Skin epidermis (tissue), 12 donors: ENCODE measurements around the gene DUSP22.
"Not testable (repeated sequence)": the region's sequence is repeated elsewhere in the genome, so short reads cannot be mapped to it uniquely, and the experiment has no call there.

ENCODE experiments used
- H3K27ac ChIP-seq, 21 experiments: fragments of 200-600 bp; sonication (generic) in 11 of 21; one replicate each; pipeline ENCODE4 v1.5.0; 2020; ENCODE audit warnings: mild to moderate bottlenecking in 3 of 21, inconsistent platforms in 2 of 21, moderate library complexity in 2 of 21
- H3K4me3 ChIP-seq, 7 experiments: fragments of 200-600 bp; sonication (generic) in 2 of 7; one replicate each; pipeline ENCODE4 v1.5.0; 2020; ENCODE audit warnings: inconsistent platforms in 2 of 7, mild to moderate bottlenecking in 2 of 7, moderate library complexity in 1 of 7

The DUSP22 gene

GRCh38 chr6:278494-278893 lies 13.8 kb upstream of the DUSP22 start:
- Histone ChIP-seq H3K27ac (no peak overlapping the region), H3K4me3 (no peak overlapping the region)

- no peak overlapping the region for H3K4me3 ChIP-seq
- H3K27ac ChIP-seq = no peak overlapping the region
Measured at GRCh38 chr6:279341-280029, 12.8 kb upstream of the DUSP22 start.

GRCh38 chr6:280775-281468 lies 11.4 kb upstream of the DUSP22 start:
- H3K27ac ChIP-seq = no peak overlapping the region
- no peak overlapping the region for H3K4me3 ChIP-seq

GRCh38 chr6:281469-282103 lies 10.7 kb upstream of the DUSP22 start:
- Histone ChIP-seq H3K27ac (no peak overlapping the region), H3K4me3 (no peak overlapping the region)

- H3K4me3 ChIP-seq = no peak overlapping the region
- no peak overlapping the region for H3K27ac ChIP-seq
Measured at GRCh38 chr6:282177-282866, 10.0 kb upstream of the DUSP22 start.

- Histone ChIP-seq H3K4me3 (no peak overlapping the region), H3K27ac (no peak overlapping the region)
Measured at GRCh38 chr6:282867-283416, 9.3 kb upstream of the DUSP22 start.

GRCh38 chr6:284486-284885 lies 7.8 kb upstream of the DUSP22 start:
- Histone ChIP-seq H3K4me3 (no peak overlapping the region), H3K27ac (no peak overlapping the region)

GRCh38 chr6:285030-285771 lies 7.1 kb upstream of the DUSP22 start:
- Histone ChIP-seq H3K4me3 (no peak overlapping the region), H3K27ac (no peak overlapping the region)

GRCh38 chr6:285902-286301 lies 6.4 kb upstream of the DUSP22 start:
- H3K4me3 ChIP-seq, H3K27ac ChIP-seq: not testable (repeated sequence)

GRCh38 chr6:286681-287488 lies 5.4 kb upstream of the DUSP22 start:
- Histone ChIP-seq H3K27ac (peak overlapping the region in 2 of 21 experiments; percentile 2 to 30), H3K4me3 (no peak overlapping the region)

- peak overlapping the region in 1 of 21 experiments; percentile 27 for H3K27ac ChIP-seq
- H3K4me3 ChIP-seq = no peak overlapping the region
Measured at GRCh38 chr6:287489-287860, 4.8 kb upstream of the DUSP22 start.

GRCh38 chr6:288866-289265 lies 3.4 kb upstream of the DUSP22 start:
- H3K27ac ChIP-seq = no peak overlapping the region
- H3K4me3 ChIP-seq = no peak overlapping the region

- Histone ChIP-seq H3K27ac (peak overlapping the region in 2 of 21 experiments; percentile 97 to 99), H3K4me3 (no peak overlapping the region)
Measured at GRCh38 chr6:290111-290922, 2.0 kb upstream of the DUSP22 start.

- H3K27ac ChIP-seq = peak overlapping the region; percentile 84 to 100 (median 97)
- H3K4me3 ChIP-seq = peak overlapping the region; percentile 57 to 80 (median 63)
Measured at GRCh38 chr6:291204-291696, 1.0 kb upstream of the DUSP22 start.

- peak overlapping the region; percentile 84 to 100 (median 97) for H3K27ac ChIP-seq
- H3K4me3 ChIP-seq = peak overlapping the region; percentile 57 to 80 (median 63)
Measured at GRCh38 chr6:292506-293192, 362 bp downstream of the DUSP22 start.

GRCh38 chr6:293193-294174 lies 1.2 kb downstream of the DUSP22 start:
- peak overlapping the region; percentile 57 to 80 (median 63) for H3K4me3 ChIP-seq
- H3K27ac ChIP-seq = peak overlapping the region; percentile 84 to 100 (median 97)
